ENCODE data around the gene MX1.

- no peak for TF ChIP-seq CTCF (IDR thresholded peaks at IDR 0.05)
- TF ChIP-seq POLR2A (IDR thresholded peaks at IDR 0.05): no peak
Observed at GRCh38 chr21:41490330-41490729, 64.3 kb downstream of the MX1 start.

Measured in tibial nerve (tissue), 3 donors.